A673 (cell line): ENCODE measurements around the gene CNNM2. TPM values are rescaled to one million over a fixed set of nuclear protein-coding genes. Genes with fewer than 3 reads are reported as not detected.
A peak's percentile ranks its signal among the peaks of the same experiment; 100 is the strongest.

Experiments used
- BruUV-seq: library from RNA; stranded (reverse); fragments of 400-500 nt; replicated peaks from 2 replicates; lab custom pipeline; 2021; lab: Mats Ljungman, UMichigan
- CTCF ChIA-PET: fragments of 300-600 bp; sonication (Branson Sonifier 250); formaldehyde crosslinking; loops from one replicate; lab custom pipeline; 2022; ENCODE audit warnings: antibody characterized with exemption; lab: Charles Lee
- POLR2A ChIA-PET: fragments of 300-600 bp; sonication (Branson Sonifier 250); formaldehyde crosslinking; loops from one replicate; lab custom pipeline; 2022; ENCODE audit warnings: antibody characterized with exemption; ENCODE audit not compliant: low non-redundant PET; lab: Charles Lee
- DNase-seq: peaks from one replicate; pipeline ENCODE4 v3.0.0-alpha.2; 2015; ENCODE audit warnings: low spot score
- H3K27ac ChIP-seq: fragments of 200-600 bp; sonication (generic); 2 replicates; pipeline ENCODE4 v1.5.1; 2016; ENCODE audit warnings: mixed run types, low read depth, mild to moderate bottlenecking, mixed read lengths, antibody characterized with exemption, low read length; ENCODE audit not compliant: poor library complexity, severe bottlenecking
- H3K27me3 ChIP-seq: fragments of 200-600 bp; sonication (generic); replicated peaks from 2 replicates; pipeline ENCODE4 v1.6.1; 2017; ENCODE audit warnings: mixed run types, low read depth, mild to moderate bottlenecking, mixed read lengths, antibody characterized with exemption, low read length; ENCODE audit not compliant: insufficient read depth, poor library complexity
- H3K36me3 ChIP-seq: fragments of 200-600 bp; sonication (generic); 2 replicates; pipeline ENCODE4 v1.6.1; 2016; ENCODE audit warnings: mixed run types, mild to moderate bottlenecking, mixed read lengths, antibody characterized with exemption, low read length; ENCODE audit not compliant: insufficient read depth, poor library complexity, severe bottlenecking
- H3K4me1 ChIP-seq: fragments of 200-600 bp; sonication (generic); 2 replicates; pipeline ENCODE4 v1.6.1; 2017; ENCODE audit warnings: mixed run types, mild to moderate bottlenecking, mixed read lengths, antibody characterized with exemption, low read length; ENCODE audit not compliant: insufficient read depth, poor library complexity, severe bottlenecking
- H3K4me3 ChIP-seq: fragments of 200-600 bp; sonication (generic); 2 replicates; pipeline ENCODE4 v1.5.1; 2016; ENCODE audit warnings: low read depth, mixed run types, mild to moderate bottlenecking, mixed read lengths, low read length; ENCODE audit not compliant: poor library complexity, severe bottlenecking
- H3K9me3 ChIP-seq: fragments of 200-600 bp; sonication (generic); 2 replicates; pipeline ENCODE4 v1.6.1; 2016; ENCODE audit warnings: mixed run types, low read depth, mild to moderate bottlenecking, mixed read lengths, antibody characterized with exemption, low read length; ENCODE audit not compliant: poor library complexity, severe bottlenecking
- EZH2 ChIP-seq: fragments of 200-600 bp; sonication (generic); IDR thresholded peaks from 2 replicates; pipeline ENCODE4 v1.6.1; 2017; ENCODE audit warnings: borderline replicate concordance, low read depth, mild to moderate bottlenecking, mixed read lengths, antibody characterized with exemption, low read length; ENCODE audit not compliant: poor library complexity, severe bottlenecking
- intact Hi-C: fragments of 100-400 bp; cut with micrococcal nuclease; formaldehyde crosslinking; loops from one replicate; pipeline ENCODE4 v1.10.0; 2022; ENCODE audit not compliant: unreplicated experiment
- total RNA-seq: library from RNA; stranded (reverse); gene quantifications from 2 replicates; pipeline ENCODE4 v1.2.3, GENCODE V29; 2021
- TF ChIP-seq, protein P1 (sequence below): fragments of 300-800, 200-600 bp; sonication (generic); conservative IDR thresholded peaks from 2 replicates; pipeline ENCODE4 v1.5.1; 2017; ENCODE audit warnings: low read depth, mild to moderate bottlenecking, antibody characterized with exemption, low read length, moderate library complexity, mixed read lengths

Gene CNNM2
- total RNA-seq, 1 experiment from 2014 or later: 4.8 TPM

DNA sequence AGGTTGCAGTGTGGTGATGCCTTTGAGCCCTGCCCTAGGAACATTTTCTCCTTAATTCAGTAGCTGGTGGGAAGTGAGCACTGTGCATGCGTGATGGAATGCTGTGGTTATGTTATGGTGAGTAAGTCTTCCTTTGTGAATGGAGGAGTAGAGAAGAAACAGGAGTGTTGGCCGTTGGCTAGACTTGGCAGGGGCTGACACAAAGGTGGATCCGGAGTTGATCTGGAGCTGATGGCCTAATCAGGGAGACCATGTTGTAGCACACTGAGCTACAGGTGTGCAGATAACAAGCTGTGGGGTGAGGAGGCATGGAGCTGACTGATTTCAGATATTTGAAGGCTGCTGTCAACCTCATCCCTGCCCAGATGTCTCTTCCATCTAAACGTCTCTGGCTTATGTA lies 122.3 kb downstream of the CNNM2 start:
- intact Hi-C loops: no loop called here
- no peak for DNase-seq
- Histone ChIP-seq H3K9me3 (no peaks in the 10 kb centered on the region), H3K4me1 (peaks cover 16% of the 10 kb centered on the region), H3K36me3 (no peaks in the 10 kb centered on the region), H3K27ac (no peak overlapping the region), H3K27me3 (no peaks in the 10 kb centered on the region), H3K4me3 (no peak overlapping the region)
- CTCF ChIA-PET: no interaction called here
- no TSS peak for BruUV-seq
- TF ChIP-seq, protein P1, sequence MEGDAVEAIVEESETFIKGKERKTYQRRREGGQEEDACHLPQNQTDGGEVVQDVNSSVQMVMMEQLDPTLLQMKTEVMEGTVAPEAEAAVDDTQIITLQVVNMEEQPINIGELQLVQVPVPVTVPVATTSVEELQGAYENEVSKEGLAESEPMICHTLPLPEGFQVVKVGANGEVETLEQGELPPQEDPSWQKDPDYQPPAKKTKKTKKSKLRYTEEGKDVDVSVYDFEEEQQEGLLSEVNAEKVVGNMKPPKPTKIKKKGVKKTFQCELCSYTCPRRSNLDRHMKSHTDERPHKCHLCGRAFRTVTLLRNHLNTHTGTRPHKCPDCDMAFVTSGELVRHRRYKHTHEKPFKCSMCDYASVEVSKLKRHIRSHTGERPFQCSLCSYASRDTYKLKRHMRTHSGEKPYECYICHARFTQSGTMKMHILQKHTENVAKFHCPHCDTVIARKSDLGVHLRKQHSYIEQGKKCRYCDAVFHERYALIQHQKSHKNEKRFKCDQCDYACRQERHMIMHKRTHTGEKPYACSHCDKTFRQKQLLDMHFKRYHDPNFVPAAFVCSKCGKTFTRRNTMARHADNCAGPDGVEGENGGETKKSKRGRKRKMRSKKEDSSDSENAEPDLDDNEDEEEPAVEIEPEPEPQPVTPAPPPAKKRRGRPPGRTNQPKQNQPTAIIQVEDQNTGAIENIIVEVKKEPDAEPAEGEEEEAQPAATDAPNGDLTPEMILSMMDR: no peak
- TF ChIP-seq EZH2: no peak
- POLR2A ChIA-PET: no interaction called here

DNA sequence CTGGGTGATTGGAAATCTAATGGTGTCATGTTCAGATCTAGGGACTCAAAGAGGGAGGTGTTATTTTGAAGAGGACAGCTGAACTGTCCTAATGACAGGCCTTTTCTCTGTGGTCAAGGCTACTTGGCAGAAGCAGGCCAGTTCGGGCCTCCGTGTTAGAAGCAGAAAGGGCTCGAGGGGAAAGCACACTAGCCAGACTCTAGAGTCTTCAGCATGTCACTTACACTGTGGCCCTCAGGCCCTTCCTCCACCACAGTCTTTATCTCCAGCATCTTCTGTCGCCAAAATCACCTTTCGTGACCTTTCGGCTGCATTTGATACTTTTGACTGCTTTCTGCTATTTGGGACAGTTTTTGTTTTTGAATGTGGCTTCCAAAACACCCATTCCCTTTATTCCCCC lies 123.3 kb downstream of the CNNM2 start:
- H3K4me3 ChIP-seq: no peak overlapping the region
- ChIA-PET POLR2A (interaction anchor here (0.6 kb wide), 1 partner anchor 46 kb away, joined by 3 read pairs; no protein-coding TSS in a partner anchor), CTCF (no interaction called here)
- H3K36me3 ChIP-seq: no peaks in the 10 kb centered on the region
- H3K27ac ChIP-seq: no peak overlapping the region
- peaks cover 16% of the 10 kb centered on the region for H3K4me1 ChIP-seq
- intact Hi-C loops: no loop called here
- H3K27me3 ChIP-seq: no peaks in the 10 kb centered on the region
- no peak for DNase-seq
- TF ChIP-seq EZH2: no peak
- TF ChIP-seq, protein P1: no peak
- H3K9me3 ChIP-seq: no peaks in the 10 kb centered on the region
- BruUV-seq: no TSS peak

DNA sequence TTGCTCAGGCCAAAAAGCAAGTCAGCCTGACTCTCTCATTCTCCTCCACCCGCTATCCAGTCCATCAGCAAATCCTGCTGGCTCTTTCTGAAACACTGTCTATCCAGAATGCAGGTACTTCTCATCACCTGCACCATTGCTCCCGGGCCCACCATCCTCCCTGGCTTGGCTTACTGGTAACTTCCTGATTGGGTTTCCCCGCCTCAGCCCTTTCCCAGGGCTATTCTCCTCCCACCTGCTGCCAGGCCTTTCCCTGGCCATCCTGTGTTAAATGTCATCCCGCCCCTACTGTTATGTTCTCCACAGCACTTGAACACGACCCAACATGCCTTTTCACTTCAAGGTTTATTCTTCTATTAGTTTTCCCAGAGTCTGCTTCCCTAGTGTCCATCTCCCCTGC lies 124.0 kb downstream of the CNNM2 start:
- no peak for TF ChIP-seq EZH2
- H3K4me1 ChIP-seq: peaks cover 16% of the 10 kb centered on the region
- no peak for DNase-seq
- H3K4me3 ChIP-seq: no peak overlapping the region
- H3K27ac ChIP-seq: no peak overlapping the region
- intact Hi-C loops: no loop called here
- CTCF ChIA-PET: no interaction called here
- POLR2A ChIA-PET: no interaction called here
- no peaks in the 10 kb centered on the region for H3K27me3 ChIP-seq
- no peaks in the 10 kb centered on the region for H3K9me3 ChIP-seq
- BruUV-seq: no TSS peak
- no peaks in the 10 kb centered on the region for H3K36me3 ChIP-seq

DNA sequence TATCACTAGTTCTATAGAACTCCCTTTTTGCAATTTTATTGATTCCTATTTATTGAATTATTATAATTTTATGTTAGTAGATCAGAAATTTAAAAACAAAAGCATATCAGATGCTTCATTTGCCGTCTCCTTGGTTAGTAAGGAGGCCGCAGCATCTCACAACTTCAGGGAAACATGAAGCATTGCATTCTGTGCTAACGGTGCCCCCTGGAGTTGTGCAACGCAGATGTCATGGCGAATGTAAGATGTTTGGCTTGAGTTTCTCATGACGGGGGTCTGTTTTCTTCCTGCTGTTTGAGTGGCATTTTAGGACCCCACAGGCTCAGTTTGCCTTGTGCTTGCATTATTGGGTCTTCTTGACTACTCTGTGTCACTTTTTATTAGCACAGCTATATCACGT lies 124.8 kb downstream of the CNNM2 start:
- Histone ChIP-seq H3K27me3 (no peaks in the 10 kb centered on the region), H3K4me3 (no peak overlapping the region), H3K27ac (no peak overlapping the region), H3K4me1 (peaks cover 16% of the 10 kb centered on the region), H3K36me3 (no peaks in the 10 kb centered on the region), H3K9me3 (no peaks in the 10 kb centered on the region)
- intact Hi-C loops: no loop called here
- ChIA-PET CTCF (no interaction called here), POLR2A (no interaction called here)
- no peak for TF ChIP-seq EZH2
- TF ChIP-seq, protein P1: peak; percentile 33; the same call in 1 of the 2 replicates
- BruUV-seq: no TSS peak
- DNase-seq: no peak
